Measurements from ENCODE around the gene WWOX.

Gene WWOX

DNA sequence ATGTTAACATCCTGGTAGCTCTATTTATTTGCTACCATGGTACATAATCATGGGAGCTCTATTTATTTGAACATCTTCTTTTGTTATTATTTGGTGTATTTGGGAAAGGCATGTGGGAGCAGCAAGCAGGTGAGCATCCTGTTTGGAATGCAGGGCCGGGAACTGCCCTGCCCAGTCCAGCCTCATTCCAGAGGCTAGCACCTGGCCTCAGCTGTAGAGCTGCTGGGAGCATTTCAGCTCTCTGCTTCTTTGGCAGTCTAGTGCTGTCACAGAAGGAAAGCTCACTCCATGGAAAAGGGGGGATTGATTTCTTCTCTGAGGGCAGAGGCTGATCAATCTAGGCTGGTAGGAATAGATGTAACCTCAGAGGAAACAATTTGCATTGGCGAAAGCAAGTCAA, 112.5 kb downstream of the WWOX start:
- Histone ChIP-seq H3K79me2 (ENCODE audit: insufficient read depth, low read length) (no peaks in the 10 kb centered on the region), H3K9me3 (ENCODE audit: insufficient read depth, low read length, severe bottlenecking) (no peaks in the 10 kb centered on the region), H2AFZ (ENCODE audit: low read depth, low read length) (no peak overlapping the region), H3K4me3 (ENCODE audit: low read depth in 1 of 2, low read length in 2 of 2) (no peak overlapping the region), H3K4me2 (ENCODE audit: insufficient read depth, low read length) (no peak overlapping the region), H3K4me1 (ENCODE audit: insufficient read depth, low read length) (no peaks in the 10 kb centered on the region), H3K27me3 (ENCODE audit: insufficient read depth, low read length, poor library complexity) (no peaks in the 10 kb centered on the region), H3K27ac (ENCODE audit: low read length) (no peak overlapping the region), H3K36me3 (ENCODE audit: insufficient read depth, low read length) (no peaks in the 10 kb centered on the region), H3K9ac (ENCODE audit: low read depth, low read length) (no peak overlapping the region), H4K20me1 (ENCODE audit: insufficient read depth, low read length) (no peaks in the 10 kb centered on the region)
- DNase-seq (no peak), ATAC-seq (ENCODE audit: insufficient read depth, low read depth) (no peak)
- TF ChIP-seq, protein P1, sequence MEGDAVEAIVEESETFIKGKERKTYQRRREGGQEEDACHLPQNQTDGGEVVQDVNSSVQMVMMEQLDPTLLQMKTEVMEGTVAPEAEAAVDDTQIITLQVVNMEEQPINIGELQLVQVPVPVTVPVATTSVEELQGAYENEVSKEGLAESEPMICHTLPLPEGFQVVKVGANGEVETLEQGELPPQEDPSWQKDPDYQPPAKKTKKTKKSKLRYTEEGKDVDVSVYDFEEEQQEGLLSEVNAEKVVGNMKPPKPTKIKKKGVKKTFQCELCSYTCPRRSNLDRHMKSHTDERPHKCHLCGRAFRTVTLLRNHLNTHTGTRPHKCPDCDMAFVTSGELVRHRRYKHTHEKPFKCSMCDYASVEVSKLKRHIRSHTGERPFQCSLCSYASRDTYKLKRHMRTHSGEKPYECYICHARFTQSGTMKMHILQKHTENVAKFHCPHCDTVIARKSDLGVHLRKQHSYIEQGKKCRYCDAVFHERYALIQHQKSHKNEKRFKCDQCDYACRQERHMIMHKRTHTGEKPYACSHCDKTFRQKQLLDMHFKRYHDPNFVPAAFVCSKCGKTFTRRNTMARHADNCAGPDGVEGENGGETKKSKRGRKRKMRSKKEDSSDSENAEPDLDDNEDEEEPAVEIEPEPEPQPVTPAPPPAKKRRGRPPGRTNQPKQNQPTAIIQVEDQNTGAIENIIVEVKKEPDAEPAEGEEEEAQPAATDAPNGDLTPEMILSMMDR (IDR thresholded peaks at IDR 0.05; ENCODE audit: borderline replicate concordance, extremely low read depth, low read length, poor library complexity, severe bottlenecking): no peak
- TF ChIP-seq EZH2 (IDR thresholded peaks at IDR 0.05; ENCODE audit: borderline replicate concordance, low read depth, low read length, severe bottlenecking): no peak

DNA sequence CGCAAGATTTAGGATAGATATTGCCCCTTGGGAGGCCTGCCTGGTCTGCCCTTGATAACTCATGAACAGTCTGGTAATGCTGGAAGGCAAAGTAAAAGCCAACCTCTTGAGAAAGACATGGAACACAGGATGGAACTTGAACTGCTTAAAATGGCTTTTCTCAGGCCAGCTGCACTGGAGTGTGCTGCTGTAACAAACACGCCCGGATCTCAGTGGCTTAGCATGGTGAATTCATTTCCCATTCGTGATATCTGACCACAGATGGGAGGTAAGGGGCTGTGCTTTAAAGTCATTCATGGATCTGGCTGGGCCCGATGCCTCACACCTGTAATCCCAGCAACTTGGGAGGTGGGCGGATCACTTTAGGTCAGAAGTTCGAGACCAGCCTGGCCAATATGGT, 113.2 kb downstream of the WWOX start:
- Histone ChIP-seq H3K79me2 (ENCODE audit: insufficient read depth, low read length) (no peaks in the 10 kb centered on the region), H3K27me3 (ENCODE audit: insufficient read depth, low read length, poor library complexity) (no peaks in the 10 kb centered on the region), H3K4me1 (ENCODE audit: insufficient read depth, low read length) (no peaks in the 10 kb centered on the region), H2AFZ (ENCODE audit: low read depth, low read length) (no peak overlapping the region), H4K20me1 (ENCODE audit: insufficient read depth, low read length) (no peaks in the 10 kb centered on the region), H3K9me3 (ENCODE audit: insufficient read depth, low read length, severe bottlenecking) (no peaks in the 10 kb centered on the region), H3K27ac (ENCODE audit: low read length) (no peak overlapping the region), H3K9ac (ENCODE audit: low read depth, low read length) (no peak overlapping the region), H3K36me3 (ENCODE audit: insufficient read depth, low read length) (no peaks in the 10 kb centered on the region), H3K4me3 (ENCODE audit: low read depth in 1 of 2, low read length in 2 of 2) (no peak overlapping the region), H3K4me2 (ENCODE audit: insufficient read depth, low read length) (no peak overlapping the region)
- TF ChIP-seq, protein P1 (IDR thresholded peaks at IDR 0.05; ENCODE audit: borderline replicate concordance, extremely low read depth, low read length, poor library complexity, severe bottlenecking): no peak
- TF ChIP-seq EZH2 (IDR thresholded peaks at IDR 0.05; ENCODE audit: borderline replicate concordance, low read depth, low read length, severe bottlenecking): no peak
- no peak for DNase-seq
- no peak for ATAC-seq (ENCODE audit: insufficient read depth, low read depth)

DNA sequence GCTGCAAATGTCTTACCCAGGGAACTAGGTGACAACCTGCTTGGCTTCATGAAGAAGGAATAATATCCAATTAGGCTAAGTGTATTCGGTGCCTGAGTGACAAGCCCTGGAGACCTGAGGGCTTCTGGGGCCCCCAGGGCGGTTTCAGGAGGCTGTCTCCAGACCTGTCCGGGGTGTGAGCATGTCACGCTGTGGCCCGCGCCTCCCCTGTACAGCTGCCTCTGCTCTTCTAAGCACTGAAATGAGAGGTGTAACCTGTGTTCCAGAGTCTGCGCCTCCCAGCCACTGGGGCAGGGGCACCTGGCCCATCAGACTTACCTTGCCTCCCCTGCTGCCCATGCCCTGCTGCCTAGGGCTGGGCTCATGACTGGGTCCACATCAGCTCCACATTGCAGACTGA, 114.3 kb downstream of the WWOX start:
- no peak for ATAC-seq (ENCODE audit: insufficient read depth, low read depth)
- H3K4me3 ChIP-seq (ENCODE audit: low read depth in 1 of 2, low read length in 2 of 2): no peak overlapping the region
- no peak overlapping the region for H3K4me2 ChIP-seq (ENCODE audit: insufficient read depth, low read length)
- TF ChIP-seq EZH2 (IDR thresholded peaks at IDR 0.05; ENCODE audit: borderline replicate concordance, low read depth, low read length, severe bottlenecking): no peak
- TF ChIP-seq, protein P1 (IDR thresholded peaks at IDR 0.05; ENCODE audit: borderline replicate concordance, extremely low read depth, low read length, poor library complexity, severe bottlenecking): no peak
- no peaks in the 10 kb centered on the region for H3K79me2 ChIP-seq (ENCODE audit: insufficient read depth, low read length)
- no peak overlapping the region for H2AFZ ChIP-seq (ENCODE audit: low read depth, low read length)
- no peaks in the 10 kb centered on the region for H3K4me1 ChIP-seq (ENCODE audit: insufficient read depth, low read length)
- no peak overlapping the region for H3K27ac ChIP-seq (ENCODE audit: low read length)
- H4K20me1 ChIP-seq (ENCODE audit: insufficient read depth, low read length): no peaks in the 10 kb centered on the region
- no peak overlapping the region for H3K9ac ChIP-seq (ENCODE audit: low read depth, low read length)
- H3K9me3 ChIP-seq (ENCODE audit: insufficient read depth, low read length, severe bottlenecking): no peaks in the 10 kb centered on the region
- H3K36me3 ChIP-seq (ENCODE audit: insufficient read depth, low read length): no peaks in the 10 kb centered on the region
- H3K27me3 ChIP-seq (ENCODE audit: insufficient read depth, low read length, poor library complexity): no peaks in the 10 kb centered on the region
- no peak for DNase-seq

DNA sequence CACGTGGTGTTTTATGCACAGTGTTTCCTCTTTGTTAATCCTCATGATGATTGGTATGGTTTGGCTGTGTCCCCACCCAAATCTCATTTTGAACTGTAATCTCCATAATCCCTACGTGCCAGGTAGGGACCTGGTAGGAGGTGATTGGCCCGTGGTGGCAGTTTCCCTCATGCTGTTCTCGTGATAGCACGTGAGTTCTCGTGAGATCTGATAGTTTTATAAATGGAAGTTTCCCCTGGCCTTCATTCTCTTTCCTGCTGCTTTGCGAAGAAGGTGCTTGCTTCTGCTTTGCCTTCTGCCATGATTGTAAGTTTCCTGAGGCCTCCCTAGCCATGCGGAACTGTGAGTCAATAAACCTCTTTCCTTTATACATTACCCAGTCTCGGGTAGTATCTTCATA, 115.8 kb downstream of the WWOX start:
- no peak for DNase-seq
- Histone ChIP-seq H3K4me2 (ENCODE audit: insufficient read depth, low read length) (no peak overlapping the region), H3K79me2 (ENCODE audit: insufficient read depth, low read length) (no peaks in the 10 kb centered on the region), H3K9ac (ENCODE audit: low read depth, low read length) (no peak overlapping the region), H3K4me3 (ENCODE audit: low read depth in 1 of 2, low read length in 2 of 2) (no peak overlapping the region), H4K20me1 (ENCODE audit: insufficient read depth, low read length) (no peaks in the 10 kb centered on the region), H2AFZ (ENCODE audit: low read depth, low read length) (no peak overlapping the region), H3K4me1 (ENCODE audit: insufficient read depth, low read length) (no peaks in the 10 kb centered on the region), H3K27ac (ENCODE audit: low read length) (no peak overlapping the region), H3K36me3 (ENCODE audit: insufficient read depth, low read length) (no peaks in the 10 kb centered on the region), H3K9me3 (ENCODE audit: insufficient read depth, low read length, severe bottlenecking) (no peaks in the 10 kb centered on the region), H3K27me3 (ENCODE audit: insufficient read depth, low read length, poor library complexity) (no peaks in the 10 kb centered on the region)
- no peak for ATAC-seq (ENCODE audit: insufficient read depth, low read depth)
- TF ChIP-seq, protein P1 (IDR thresholded peaks at IDR 0.05; ENCODE audit: borderline replicate concordance, extremely low read depth, low read length, poor library complexity, severe bottlenecking): no peak
- no peak for TF ChIP-seq EZH2 (IDR thresholded peaks at IDR 0.05; ENCODE audit: borderline replicate concordance, low read depth, low read length, severe bottlenecking)
